SK-N-SH treated with all-trans-retinoic acid at 6 μM for 48 hours (cell line): ENCODE results near the gene AIMP2.
A peak's percentile ranks its signal among the peaks of the same experiment; 100 is the strongest.

Experiments
- ATAC-seq: fragments of 200-7000 bp; cut with Tn5 transposase; 3 replicates; pipeline ENCODE4 v1.9.1; 2020; ENCODE audit warnings: mild to moderate bottlenecking, moderate library complexity
- ARNTL ChIP-seq: fragments of 450-650 bp; formaldehyde crosslinking; IDR thresholded peaks from 2 replicates; pipeline ENCODE4 v1.5.0; 2020; ENCODE audit warnings: low read depth, mild to moderate bottlenecking, moderate library complexity, borderline replicate concordance
- BACH2 ChIP-seq: fragments of 250-450 bp; sonication (Bioruptor Pico); IDR thresholded peaks from 2 replicates; pipeline ENCODE4 v1.9.0; 2021; ENCODE audit warnings: mild to moderate bottlenecking, borderline replicate concordance
- CSDC2 ChIP-seq: fragments of 250-450 bp; sonication (Bioruptor Pico); IDR thresholded peaks from 2 replicates; pipeline ENCODE4 v1.5.0; 2020; ENCODE audit warnings: mild to moderate bottlenecking, moderate library complexity
- ESRRG ChIP-seq: fragments of 250-450 bp; sonication (Bioruptor Pico); IDR thresholded peaks from 2 replicates; pipeline ENCODE4 v1.6.1; 2021; ENCODE audit warnings: mild to moderate bottlenecking
- GLIS3 ChIP-seq: fragments of 250-450 bp; sonication (Bioruptor Pico); IDR thresholded peaks from 2 replicates; pipeline ENCODE4 v1.5.0; 2020; ENCODE audit warnings: mild to moderate bottlenecking, moderate library complexity
- ISL1 ChIP-seq: fragments of 250-450 bp; sonication (Bioruptor Pico); IDR thresholded peaks from 2 replicates; pipeline ENCODE4 v2.1.2; 2022; ENCODE audit warnings: mild to moderate bottlenecking, moderate library complexity
- OSR1 ChIP-seq: fragments of 250-450 bp; sonication (Bioruptor Pico); IDR thresholded peaks from 2 replicates; pipeline ENCODE4 v1.8.0; 2022; ENCODE audit warnings: moderate library complexity, mild to moderate bottlenecking, inconsistent platforms
- PPARA ChIP-seq: fragments of 250-450 bp; sonication (Bioruptor Pico); IDR thresholded peaks from 2 replicates; pipeline ENCODE4 v1.5.0; 2020; ENCODE audit warnings: mild to moderate bottlenecking, borderline replicate concordance
- RARB ChIP-seq: fragments of 250-450 bp; sonication (Bioruptor Pico); IDR thresholded peaks from 2 replicates; pipeline ENCODE4 v1.8.0; 2021; ENCODE audit warnings: mild to moderate bottlenecking, moderate library complexity
- SNAI2 ChIP-seq: fragments of 250-450 bp; sonication (Bioruptor Pico); IDR thresholded peaks from 2 replicates; pipeline ENCODE4 v1.5.0; 2020; ENCODE audit warnings: mild to moderate bottlenecking, moderate library complexity
- TCF4 ChIP-seq: fragments of 250-450 bp; sonication (Bioruptor Pico); IDR thresholded peaks from 2 replicates; pipeline ENCODE4 v1.8.0; 2021; ENCODE audit warnings: mild to moderate bottlenecking, moderate library complexity, borderline replicate concordance
- TOX ChIP-seq: fragments of 250-450 bp; sonication (Bioruptor Pico); IDR thresholded peaks from 2 replicates; pipeline ENCODE4 v1.8.0; 2021; ENCODE audit warnings: mild to moderate bottlenecking, moderate library complexity, borderline replicate concordance
- TSHZ2 ChIP-seq: fragments of 250-450 bp; sonication (Bioruptor Pico); IDR thresholded peaks from 2 replicates; pipeline ENCODE4 v1.5.0; 2020; ENCODE audit warnings: mild to moderate bottlenecking, moderate library complexity
- ZC3H10 ChIP-seq: fragments of 250-450 bp; sonication (Bioruptor Pico); IDR thresholded peaks from 2 replicates; pipeline ENCODE4 v1.5.1; 2021; ENCODE audit warnings: mild to moderate bottlenecking, moderate library complexity
- ZFP3 ChIP-seq: fragments of 250-450 bp; sonication (Bioruptor Pico); IDR thresholded peaks from 2 replicates; pipeline ENCODE4 v1.5.0; 2020; ENCODE audit warnings: mild to moderate bottlenecking, moderate library complexity
- ZFP30 ChIP-seq: fragments of 450-650 bp; formaldehyde crosslinking; IDR thresholded peaks from 2 replicates; pipeline ENCODE4 v1.5.0; 2022; ENCODE audit warnings: mild to moderate bottlenecking, moderate library complexity
- ZNF565 ChIP-seq: fragments of 450-650 bp; formaldehyde crosslinking; conservative IDR thresholded peaks from 2 replicates; pipeline ENCODE4 v1.5.0; 2020; ENCODE audit warnings: low read depth, mild to moderate bottlenecking, moderate library complexity
- ZNF70 ChIP-seq: fragments of 450-650 bp; formaldehyde crosslinking; IDR thresholded peaks from 2 replicates; pipeline ENCODE4 v1.5.0; 2020; ENCODE audit warnings: mild to moderate bottlenecking, moderate library complexity
- ZNF8 ChIP-seq: fragments of 450-650 bp; formaldehyde crosslinking; IDR thresholded peaks from 2 replicates; pipeline ENCODE4 v1.5.0; 2020; ENCODE audit warnings: mild to moderate bottlenecking, moderate library complexity
- TF ChIP-seq, protein P1 (sequence below): fragments of 250-450 bp; sonication (Bioruptor Pico); IDR thresholded peaks from 2 replicates; pipeline ENCODE4 v1.5.1; 2020; ENCODE audit warnings: low read depth, mild to moderate bottlenecking, moderate library complexity
- TF ChIP-seq, protein P2 (sequence below): fragments of 250-450 bp; sonication (Bioruptor Pico); IDR thresholded peaks from 2 replicates; pipeline ENCODE4 v1.8.0; 2021; ENCODE audit warnings: low read depth, mild to moderate bottlenecking, moderate library complexity, borderline replicate concordance
- TF ChIP-seq, protein P3 (sequence below): fragments of 250-450 bp; sonication (Bioruptor Pico); IDR thresholded peaks from 2 replicates; pipeline ENCODE4 v1.8.0; 2020; ENCODE audit warnings: mild to moderate bottlenecking, moderate library complexity, borderline replicate concordance

Gene AIMP2

GRCh38 chr7:6026011-6026819 lies 17.1 kb downstream of the AIMP2 start:
- ATAC-seq, result peak; percentile 83
- TF ChIP-seq PPARA (no peak), ZNF70 (CRISPR knock-in tag) (no peak), SNAI2 (CRISPR knock-in tag) (no peak), CSDC2 (CRISPR knock-in tag) (no peak), TOX (CRISPR knock-in tag) (no peak), ESRRG (CRISPR knock-in tag) (no peak), ZC3H10 (no peak), ZFP3 (no peak), BACH2 (CRISPR knock-in tag) (no peak), ISL1 (CRISPR knock-in tag) (no peak)
- TF ChIP-seq, protein P1, sequence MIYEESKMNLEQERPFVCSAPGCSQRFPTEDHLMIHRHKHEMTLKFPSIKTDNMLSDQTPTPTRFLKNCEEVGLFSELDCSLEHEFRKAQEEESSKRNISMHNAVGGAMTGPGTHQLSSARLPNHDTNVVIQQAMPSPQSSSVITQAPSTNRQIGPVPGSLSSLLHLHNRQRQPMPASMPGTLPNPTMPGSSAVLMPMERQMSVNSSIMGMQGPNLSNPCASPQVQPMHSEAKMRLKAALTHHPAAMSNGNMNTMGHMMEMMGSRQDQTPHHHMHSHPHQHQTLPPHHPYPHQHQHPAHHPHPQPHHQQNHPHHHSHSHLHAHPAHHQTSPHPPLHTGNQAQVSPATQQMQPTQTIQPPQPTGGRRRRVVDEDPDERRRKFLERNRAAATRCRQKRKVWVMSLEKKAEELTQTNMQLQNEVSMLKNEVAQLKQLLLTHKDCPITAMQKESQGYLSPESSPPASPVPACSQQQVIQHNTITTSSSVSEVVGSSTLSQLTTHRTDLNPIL (CRISPR knock-in tag), result no peak
- TF ChIP-seq, all 23 proteins: peak for 0

GRCh38 chr7:6026820-6027311 lies 17.8 kb downstream of the AIMP2 start:
- no peak for ATAC-seq
- TF ChIP-seq PPARA (no peak), ESRRG (CRISPR knock-in tag) (no peak), ZNF8 (CRISPR knock-in tag) (no peak), OSR1 (CRISPR knock-in tag) (no peak), ARNTL (no peak), CSDC2 (CRISPR knock-in tag) (no peak)

DNA sequence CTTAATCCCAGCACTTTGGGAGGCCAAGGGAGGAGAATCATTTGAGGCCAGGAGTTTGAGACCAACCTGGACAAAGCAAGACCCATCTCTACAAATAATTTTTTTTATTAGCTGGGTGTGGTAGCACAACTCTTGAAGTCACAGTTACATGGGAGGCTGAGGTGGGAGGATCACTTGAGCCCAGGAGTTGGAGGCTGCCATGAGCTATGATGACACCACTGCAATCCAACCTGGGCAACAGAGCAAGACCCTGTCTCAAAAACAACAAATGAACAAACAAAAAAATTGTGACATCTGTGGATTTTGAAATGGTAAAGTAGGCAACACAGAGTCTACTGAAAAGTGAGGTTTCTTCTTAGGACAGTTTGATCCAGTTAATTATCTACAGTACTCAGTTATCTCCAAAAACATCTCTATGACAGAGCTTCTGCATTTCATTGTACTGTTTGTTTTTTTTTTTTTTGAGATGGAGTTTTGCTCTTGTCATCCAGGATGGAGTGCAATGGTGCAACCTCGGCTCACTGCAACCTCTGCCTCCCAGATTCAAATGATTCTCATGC lies 18.8 kb downstream of the AIMP2 start:
- no peak for ATAC-seq
- TF ChIP-seq OSR1 (CRISPR knock-in tag) (no peak), TOX (CRISPR knock-in tag) (no peak), ZFP30 (CRISPR knock-in tag) (no peak)

DNA sequence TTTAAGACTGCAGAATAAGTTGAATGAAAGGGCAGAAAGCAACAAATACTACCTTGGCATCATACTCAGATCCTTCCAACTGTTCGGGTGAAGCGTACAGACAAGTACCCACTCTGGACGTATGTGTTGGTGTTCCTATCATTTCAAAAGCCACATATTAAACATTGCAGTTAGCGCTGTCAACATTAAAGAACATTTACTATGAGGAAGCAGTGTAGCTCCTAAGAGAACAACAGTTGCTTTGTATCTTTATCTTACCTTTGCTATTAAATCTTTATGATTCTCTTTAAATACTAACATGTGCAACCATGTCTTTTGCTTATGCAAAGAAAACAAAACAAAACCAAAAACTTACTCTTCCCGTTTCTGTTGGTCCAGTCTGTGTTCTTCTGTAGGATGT lies 19.5 kb downstream of the AIMP2 start:
- no peak for TF ChIP-seq SNAI2 (CRISPR knock-in tag)
- TF ChIP-seq BACH2 (CRISPR knock-in tag), result no peak
- TF ChIP-seq, protein P2, sequence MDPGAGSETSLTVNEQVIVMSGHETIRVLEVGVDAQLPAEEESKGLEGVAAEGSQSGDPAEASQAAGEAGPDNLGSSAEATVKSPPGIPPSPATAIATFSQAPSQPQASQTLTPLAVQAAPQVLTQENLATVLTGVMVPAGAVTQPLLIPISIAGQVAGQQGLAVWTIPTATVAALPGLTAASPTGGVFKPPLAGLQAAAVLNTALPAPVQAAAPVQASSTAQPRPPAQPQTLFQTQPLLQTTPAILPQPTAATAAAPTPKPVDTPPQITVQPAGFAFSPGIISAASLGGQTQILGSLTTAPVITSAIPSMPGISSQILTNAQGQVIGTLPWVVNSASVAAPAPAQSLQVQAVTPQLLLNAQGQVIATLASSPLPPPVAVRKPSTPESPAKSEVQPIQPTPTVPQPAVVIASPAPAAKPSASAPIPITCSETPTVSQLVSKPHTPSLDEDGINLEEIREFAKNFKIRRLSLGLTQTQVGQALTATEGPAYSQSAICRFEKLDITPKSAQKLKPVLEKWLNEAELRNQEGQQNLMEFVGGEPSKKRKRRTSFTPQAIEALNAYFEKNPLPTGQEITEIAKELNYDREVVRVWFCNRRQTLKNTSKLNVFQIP (CRISPR knock-in tag), result no peak
- no peak for TF ChIP-seq ZFP3
- no peak for TF ChIP-seq ZNF565
- TF ChIP-seq PPARA, result no peak
- TF ChIP-seq TOX (CRISPR knock-in tag), result no peak
- TF ChIP-seq TSHZ2 (CRISPR knock-in tag), result no peak
- TF ChIP-seq, protein P3, sequence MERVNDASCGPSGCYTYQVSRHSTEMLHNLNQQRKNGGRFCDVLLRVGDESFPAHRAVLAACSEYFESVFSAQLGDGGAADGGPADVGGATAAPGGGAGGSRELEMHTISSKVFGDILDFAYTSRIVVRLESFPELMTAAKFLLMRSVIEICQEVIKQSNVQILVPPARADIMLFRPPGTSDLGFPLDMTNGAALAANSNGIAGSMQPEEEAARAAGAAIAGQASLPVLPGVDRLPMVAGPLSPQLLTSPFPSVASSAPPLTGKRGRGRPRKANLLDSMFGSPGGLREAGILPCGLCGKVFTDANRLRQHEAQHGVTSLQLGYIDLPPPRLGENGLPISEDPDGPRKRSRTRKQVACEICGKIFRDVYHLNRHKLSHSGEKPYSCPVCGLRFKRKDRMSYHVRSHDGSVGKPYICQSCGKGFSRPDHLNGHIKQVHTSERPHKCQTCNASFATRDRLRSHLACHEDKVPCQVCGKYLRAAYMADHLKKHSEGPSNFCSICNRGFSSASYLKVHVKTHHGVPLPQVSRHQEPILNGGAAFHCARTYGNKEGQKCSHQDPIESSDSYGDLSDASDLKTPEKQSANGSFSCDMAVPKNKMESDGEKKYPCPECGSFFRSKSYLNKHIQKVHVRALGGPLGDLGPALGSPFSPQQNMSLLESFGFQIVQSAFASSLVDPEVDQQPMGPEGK (CRISPR knock-in tag), result no peak
- TF ChIP-seq GLIS3 (CRISPR knock-in tag), result no peak
- TF ChIP-seq ZFP30 (CRISPR knock-in tag), result no peak
- no peak for TF ChIP-seq ARNTL
- no peak for TF ChIP-seq CSDC2 (CRISPR knock-in tag)
- TF ChIP-seq ISL1 (CRISPR knock-in tag), result no peak
- TF ChIP-seq ESRRG (CRISPR knock-in tag), result no peak
- no peak for TF ChIP-seq RARB
- no peak for TF ChIP-seq TCF4 (CRISPR knock-in tag)

More for the DNA sequence above, 19.5 kb downstream of the AIMP2 start:
- ATAC-seq, result no peak
